ENCODE results near the gene ZNF283.

- no peak for TF ChIP-seq EZH2 (IDR thresholded peaks at IDR 0.05)
- TF ChIP-seq POLR2AphosphoS5 (IDR thresholded peaks at IDR 0.05; ENCODE audit: borderline replicate concordance, low read depth, low read length), result no peak
- TF ChIP-seq FOXP2 (optimal IDR thresholded peaks at IDR 0.05; ENCODE audit: control extremely low read depth, extremely low read length, insufficient read depth), result no peak
Observed at GRCh38 chr19:43779820-43780219, 47.3 kb upstream of the ZNF283 start.

Data from SK-N-MC (cell line).